ENCODE measurements around the gene ZBBX.

DNA sequence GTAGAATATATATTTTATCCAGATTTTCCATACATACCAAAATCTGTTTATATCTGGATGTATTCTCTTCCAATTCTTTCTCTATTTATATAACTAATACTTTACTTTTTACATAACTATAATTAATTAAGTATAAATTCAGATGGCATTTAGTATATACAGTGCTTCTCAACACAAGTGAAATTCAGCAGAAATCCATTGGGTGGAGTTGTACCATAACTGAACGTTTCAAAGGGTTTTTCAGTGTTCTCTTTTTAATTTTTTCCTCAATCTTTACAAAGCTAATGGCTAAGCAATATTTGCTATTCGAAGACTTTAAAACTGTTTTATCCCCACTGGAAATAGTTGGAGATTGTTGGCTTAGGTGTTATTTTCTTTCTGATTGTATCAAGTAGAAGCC, 13.9 kb upstream of the ZBBX start:
- TF ChIP-seq POLR2A (IDR thresholded peaks at IDR 0.05; ENCODE audit: low read depth, low read length): no peak
- TF ChIP-seq TAF1 (IDR thresholded peaks at IDR 0.05; ENCODE audit: borderline replicate concordance, low read depth, low read length): no peak
